HG03439 (cell line): ENCODE measurements around the gene FILIP1L.

Source experiments
- ATAC-seq: cut with Tn5 transposase; IDR thresholded peaks from one replicate; pipeline ENCODE4 v1.9.1; 2021; ENCODE audit warnings: mild to moderate bottlenecking, moderate library complexity; ENCODE audit not compliant: unreplicated experiment

FILIP1L gene

GRCh38 chr3:100125161-100125938 lies 11.0 kb upstream of the FILIP1L start:
- no peak for ATAC-seq

GRCh38 chr3:100124201-100124761 lies 10.0 kb upstream of the FILIP1L start:
- ATAC-seq = no peak

- ATAC-seq = no peak
Observed at GRCh38 chr3:100123112-100123511, 8.8 kb upstream of the FILIP1L start.

- ATAC-seq = no peak
Observed at GRCh38 chr3:100122321-100122720, 8.0 kb upstream of the FILIP1L start.

GRCh38 chr3:100120693-100121092 lies 6.4 kb upstream of the FILIP1L start:
- no peak for ATAC-seq

- no peak for ATAC-seq
Observed at GRCh38 chr3:100120012-100120411, 5.7 kb upstream of the FILIP1L start.

GRCh38 chr3:100117093-100117492 lies 2.8 kb upstream of the FILIP1L start:
- ATAC-seq = no peak

- ATAC-seq = no peak
Observed at GRCh38 chr3:100113723-100114412, 433 bp downstream of the FILIP1L start.

- ATAC-seq = no peak
Observed at GRCh38 chr3:100111728-100112127, 2.6 kb downstream of the FILIP1L start.

GRCh38 chr3:100110162-100110561 lies 4.1 kb downstream of the FILIP1L start:
- ATAC-seq = no peak

GRCh38 chr3:100108464-100109079 lies 5.7 kb downstream of the FILIP1L start:
- no peak for ATAC-seq

GRCh38 chr3:100107221-100107814 lies 7.0 kb downstream of the FILIP1L start:
- ATAC-seq = no peak

- no peak for ATAC-seq
Observed at GRCh38 chr3:100106531-100107141, 7.7 kb downstream of the FILIP1L start.

- no peak for ATAC-seq
Observed at GRCh38 chr3:100106094-100106493, 8.2 kb downstream of the FILIP1L start.

GRCh38 chr3:100105501-100105900 lies 8.8 kb downstream of the FILIP1L start:
- peak; percentile 37 for ATAC-seq

GRCh38 chr3:100104817-100105413 lies 9.4 kb downstream of the FILIP1L start:
- no peak for ATAC-seq

- peak; percentile 41 for ATAC-seq
Observed at GRCh38 chr3:100104442-100104798, 9.9 kb downstream of the FILIP1L start.

GRCh38 chr3:100103558-100104441 lies 10.5 kb downstream of the FILIP1L start:
- ATAC-seq = peak; percentile 89

GRCh38 chr3:100102757-100103156 lies 11.5 kb downstream of the FILIP1L start:
- ATAC-seq = no peak
